GM19397 (cell line): ENCODE data around the gene ALG3.

Experiments
- ATAC-seq: cut with Tn5 transposase; IDR thresholded peaks from one replicate; pipeline ENCODE4 v1.9.1; 2021; ENCODE audit warnings: mild to moderate bottlenecking, moderate library complexity; ENCODE audit not compliant: unreplicated experiment

Gene ALG3

GRCh38 chr3:184200825-184201224 lies 47.9 kb downstream of the ALG3 start:
- ATAC-seq, result no peak

DNA sequence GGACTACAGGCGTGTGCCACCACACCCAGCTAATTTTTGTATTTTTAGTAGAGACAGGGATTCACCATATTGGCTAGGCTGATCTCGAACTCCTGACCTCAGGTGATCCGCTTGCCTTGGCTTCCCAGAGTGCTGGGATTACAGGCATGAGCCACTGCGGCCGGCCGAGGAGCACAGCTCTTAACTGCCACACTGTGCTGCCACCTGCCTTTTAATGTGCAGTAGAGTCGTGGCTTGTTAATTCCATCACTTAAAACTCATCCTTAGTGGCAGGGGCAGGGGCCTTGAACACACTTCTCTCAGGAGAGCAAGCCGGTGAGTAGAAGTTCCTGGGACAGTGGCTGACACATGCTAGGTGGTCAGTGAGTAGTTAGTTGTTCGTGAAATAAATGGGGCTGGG lies 50.3 kb downstream of the ALG3 start:
- ATAC-seq, result no peak

DNA sequence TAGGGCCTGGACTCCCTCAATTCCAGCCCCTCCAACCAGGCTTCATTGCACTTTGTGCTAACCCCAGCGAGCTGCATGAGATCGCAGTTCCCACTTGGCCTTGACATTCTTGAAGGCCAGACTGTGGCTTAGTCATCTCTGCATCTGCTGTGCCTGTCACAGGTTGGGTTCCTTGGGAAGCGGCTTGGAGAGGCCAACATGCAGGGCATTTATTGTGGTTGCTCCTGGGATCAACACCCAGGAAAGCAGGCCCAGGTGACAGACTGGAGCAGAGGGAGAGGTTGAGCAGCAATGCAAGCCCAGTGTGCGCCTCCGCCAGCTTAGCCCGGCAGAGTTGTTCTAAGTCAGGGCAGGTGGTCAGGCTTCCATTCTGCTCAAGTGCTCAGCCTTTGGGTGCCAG lies 52.2 kb downstream of the ALG3 start:
- ATAC-seq, result no peak

GRCh38 chr3:184193991-184194539 lies 54.7 kb downstream of the ALG3 start:
- no peak for ATAC-seq

DNA sequence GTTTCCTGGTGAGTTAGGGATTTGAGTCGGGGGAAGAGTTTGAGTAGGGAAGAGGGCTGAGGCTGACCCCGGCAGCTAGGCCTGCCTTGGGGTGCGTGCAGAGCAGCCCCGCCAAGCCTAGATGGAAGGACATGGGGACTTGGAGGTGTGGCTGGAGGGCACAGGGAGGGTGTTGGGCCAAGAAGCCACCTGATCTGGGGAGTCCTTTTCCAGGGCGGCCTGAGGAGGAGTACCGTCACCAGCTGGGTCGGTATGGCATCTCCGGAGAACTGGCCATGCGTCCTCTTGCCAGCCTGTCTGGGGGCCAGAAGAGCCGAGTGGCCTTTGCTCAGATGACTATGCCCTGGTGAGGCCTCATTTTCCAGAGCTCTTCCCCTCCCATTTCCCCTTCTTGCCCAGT lies 55.9 kb downstream of the ALG3 start:
- ATAC-seq, result no peak
